ENCODE results near the gene KNDC1.
"Not testable (repeated sequence)": the region's sequence is repeated elsewhere in the genome, so short reads cannot be mapped to it uniquely, and the experiment has no call there.

The KNDC1 gene

GRCh38 chr10:133210398-133211140, 50.5 kb downstream of the KNDC1 start:
- DNase-seq, result no peak

- DNase-seq, result no peak
Observed at GRCh38 chr10:133211141-133211830, 51.3 kb downstream of the KNDC1 start.

GRCh38 chr10:133211959-133212852, 52.2 kb downstream of the KNDC1 start:
- DNase-seq, result no peak

- DNase-seq, result no peak
Observed at GRCh38 chr10:133212853-133213494, 53.0 kb downstream of the KNDC1 start.

- DNase-seq, result no peak
Observed at GRCh38 chr10:133213641-133214467, 53.8 kb downstream of the KNDC1 start.

GRCh38 chr10:133214468-133215410, 54.7 kb downstream of the KNDC1 start:
- DNase-seq, result no peak

- DNase-seq, result no peak
Observed at GRCh38 chr10:133215586-133215985, 55.6 kb downstream of the KNDC1 start.

GRCh38 chr10:133216776-133217175, 56.8 kb downstream of the KNDC1 start:
- no peak for DNase-seq

GRCh38 chr10:133217800-133218589, 58.0 kb downstream of the KNDC1 start:
- no peak for DNase-seq

GRCh38 chr10:133218891-133219290, 58.9 kb downstream of the KNDC1 start:
- no peak for DNase-seq

- no peak for DNase-seq
Observed at GRCh38 chr10:133219782-133220181, 59.8 kb downstream of the KNDC1 start.

GRCh38 chr10:133221331-133221730, 61.3 kb downstream of the KNDC1 start:
- no peak for DNase-seq

- not testable (repeated sequence) for DNase-seq
Observed at GRCh38 chr10:133221756-133222155, 61.7 kb downstream of the KNDC1 start.

- DNase-seq, result no peak
Observed at GRCh38 chr10:133224076-133224475, 64.1 kb downstream of the KNDC1 start.

GRCh38 chr10:133224756-133225372, 64.8 kb downstream of the KNDC1 start:
- DNase-seq, result no peak

- no peak for DNase-seq
Observed at GRCh38 chr10:133225707-133226191, 65.7 kb downstream of the KNDC1 start.

GRCh38 chr10:133226251-133226808, 66.3 kb downstream of the KNDC1 start:
- DNase-seq, result no peak

- no peak for DNase-seq
Observed at GRCh38 chr10:133227256-133227655, 67.2 kb downstream of the KNDC1 start.
